ENCODE results near the gene NRG3. TPM values are rescaled to one million over a fixed set of nuclear protein-coding genes. Genes with fewer than 3 reads are reported as not detected.

Gene NRG3
- total and polyA plus RNA-seq, 3 donors from 2014 or later = 2.7 to 3.9 (median 2.7) TPM

DNA sequence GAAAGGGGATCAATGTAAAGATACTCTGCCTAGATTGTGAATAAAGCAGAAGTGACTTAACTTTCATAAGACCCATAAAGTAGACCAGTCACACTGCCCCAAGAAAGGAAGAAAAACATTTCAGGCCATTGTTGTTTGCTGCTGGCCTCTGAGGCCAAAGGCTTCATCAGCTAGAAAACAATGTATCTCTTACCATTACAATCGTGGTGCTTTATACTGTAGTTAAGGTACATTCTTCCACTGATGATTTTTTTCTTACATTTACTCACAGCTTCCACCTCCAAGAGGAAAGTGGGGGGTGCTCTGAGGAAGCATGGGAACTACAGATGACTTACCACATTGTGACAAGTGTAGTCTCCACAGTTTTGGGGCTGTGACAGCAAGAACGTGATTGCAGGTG lies 68.6 kb downstream of the NRG3 start:
- 76 to 77% methylated on average over 2 of the region's 2 CpGs for whole genome bisulfite sequencing, 2 donors
- no peaks in the 10 kb centered on the region for H3K36me3 ChIP-seq (ENCODE audit: low read depth, missing control alignments)
- no peaks in the 10 kb centered on the region for H3K27me3 ChIP-seq

GRCh38 chr10:81944609-81945008 lies 69.6 kb downstream of the NRG3 start:
- intact Hi-C loops (cut with DNase I; ENCODE audit: low total_unique reads) = no loop called here
- H3K27ac ChIP-seq = no peak overlapping the region
- H3K4me3 ChIP-seq = no peak overlapping the region
- H3K27me3 ChIP-seq = no peaks in the 10 kb centered on the region
- TF ChIP-seq POLR2A (IDR thresholded peaks at IDR 0.05) = no peak
- TF ChIP-seq, protein P1, sequence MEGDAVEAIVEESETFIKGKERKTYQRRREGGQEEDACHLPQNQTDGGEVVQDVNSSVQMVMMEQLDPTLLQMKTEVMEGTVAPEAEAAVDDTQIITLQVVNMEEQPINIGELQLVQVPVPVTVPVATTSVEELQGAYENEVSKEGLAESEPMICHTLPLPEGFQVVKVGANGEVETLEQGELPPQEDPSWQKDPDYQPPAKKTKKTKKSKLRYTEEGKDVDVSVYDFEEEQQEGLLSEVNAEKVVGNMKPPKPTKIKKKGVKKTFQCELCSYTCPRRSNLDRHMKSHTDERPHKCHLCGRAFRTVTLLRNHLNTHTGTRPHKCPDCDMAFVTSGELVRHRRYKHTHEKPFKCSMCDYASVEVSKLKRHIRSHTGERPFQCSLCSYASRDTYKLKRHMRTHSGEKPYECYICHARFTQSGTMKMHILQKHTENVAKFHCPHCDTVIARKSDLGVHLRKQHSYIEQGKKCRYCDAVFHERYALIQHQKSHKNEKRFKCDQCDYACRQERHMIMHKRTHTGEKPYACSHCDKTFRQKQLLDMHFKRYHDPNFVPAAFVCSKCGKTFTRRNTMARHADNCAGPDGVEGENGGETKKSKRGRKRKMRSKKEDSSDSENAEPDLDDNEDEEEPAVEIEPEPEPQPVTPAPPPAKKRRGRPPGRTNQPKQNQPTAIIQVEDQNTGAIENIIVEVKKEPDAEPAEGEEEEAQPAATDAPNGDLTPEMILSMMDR (IDR thresholded peaks at IDR 0.05) = no peak
- 71 to 78% methylated on average over 2 of the region's 2 CpGs for WGBS, 2 donors
- DNase-seq = no peak
- no peaks in the 10 kb centered on the region for H3K4me1 ChIP-seq
- no peaks in the 10 kb centered on the region for H3K36me3 ChIP-seq (ENCODE audit: low read depth, missing control alignments)
- H3K9me3 ChIP-seq = no peaks in the 10 kb centered on the region

More for the DNA sequence above, 68.6 kb downstream of the NRG3 start:
- Histone ChIP-seq H3K27ac (no peak overlapping the region), H3K9me3 (no peaks in the 10 kb centered on the region), H3K4me1 (no peaks in the 10 kb centered on the region), H3K4me3 (no peak overlapping the region)
- TF ChIP-seq, protein P1 (IDR thresholded peaks at IDR 0.05) = no peak
- TF ChIP-seq POLR2A (IDR thresholded peaks at IDR 0.05) = no peak
- intact Hi-C loops (cut with DNase I; ENCODE audit: low total_unique reads) = no loop called here
- no peak for DNase-seq

GRCh38 chr10:81949283-81949682 lies 74.3 kb downstream of the NRG3 start:
- Histone ChIP-seq H3K36me3 (ENCODE audit: low read depth, missing control alignments) (no peaks in the 10 kb centered on the region), H3K27me3 (no peaks in the 10 kb centered on the region), H3K9me3 (no peaks in the 10 kb centered on the region), H3K27ac (no peak overlapping the region), H3K4me1 (no peaks in the 10 kb centered on the region), H3K4me3 (no peak overlapping the region)
- WGBS, 2 donors = 83 to 88% methylated on average over 5 of the region's 5 CpGs
- intact Hi-C loops (cut with DNase I; ENCODE audit: low total_unique reads) = no loop called here
- TF ChIP-seq, protein P1 (IDR thresholded peaks at IDR 0.05) = no peak
- no peak for TF ChIP-seq POLR2A (IDR thresholded peaks at IDR 0.05)
- DNase-seq = no peak

DNA sequence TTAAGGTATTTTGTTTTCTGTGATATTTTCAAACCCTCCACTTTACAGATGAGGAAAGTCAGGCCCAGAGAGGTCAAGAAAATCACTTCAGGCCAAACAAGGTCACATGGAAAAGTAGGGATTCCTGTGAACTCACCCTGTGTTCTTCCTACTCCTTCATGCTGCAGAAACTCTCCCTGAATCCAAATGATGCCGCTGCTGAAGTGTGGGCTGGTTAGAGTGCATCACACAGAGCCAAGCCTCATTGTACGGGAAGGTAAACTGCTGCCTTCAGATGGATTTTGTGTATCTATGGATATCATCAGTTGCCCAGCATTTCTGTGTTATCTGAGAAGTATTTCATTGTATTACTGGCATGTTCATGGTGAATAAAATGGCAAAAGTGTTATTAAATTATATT lies 75.4 kb downstream of the NRG3 start:
- no peaks in the 10 kb centered on the region for H3K9me3 ChIP-seq
- no peaks in the 10 kb centered on the region for H3K4me1 ChIP-seq
- TF ChIP-seq, protein P1 (IDR thresholded peaks at IDR 0.05) = no peak
- no peak for TF ChIP-seq POLR2A (IDR thresholded peaks at IDR 0.05)
- intact Hi-C loops (cut with DNase I; ENCODE audit: low total_unique reads) = no loop called here
- no peaks in the 10 kb centered on the region for H3K36me3 ChIP-seq (ENCODE audit: low read depth, missing control alignments)
- no peak overlapping the region for H3K27ac ChIP-seq
- no peak for DNase-seq
- WGBS, 2 donors = 94 to 95% methylated on average over 2 of the region's 2 CpGs
- H3K4me3 ChIP-seq = no peak overlapping the region
- H3K27me3 ChIP-seq = no peaks in the 10 kb centered on the region

GRCh38 chr10:81953420-81953819 lies 78.4 kb downstream of the NRG3 start:
- no peaks in the 10 kb centered on the region for H3K36me3 ChIP-seq (ENCODE audit: low read depth, missing control alignments)
- no peaks in the 10 kb centered on the region for H3K27me3 ChIP-seq
- no peak for DNase-seq
- H3K4me3 ChIP-seq = no peak overlapping the region
- H3K27ac ChIP-seq = no peak overlapping the region
- H3K4me1 ChIP-seq = no peaks in the 10 kb centered on the region
- TF ChIP-seq, protein P1 (IDR thresholded peaks at IDR 0.05) = no peak
- TF ChIP-seq POLR2A (IDR thresholded peaks at IDR 0.05) = no peak
- intact Hi-C loops (cut with DNase I; ENCODE audit: low total_unique reads) = no loop called here
- no peaks in the 10 kb centered on the region for H3K9me3 ChIP-seq

Data from testis (tissue), 3 donors.